ENCODE measurements around the gene BLOC1S6. TPM values are rescaled to one million over a fixed set of nuclear protein-coding genes. Genes with fewer than 3 reads are reported as not detected.
A peak's percentile ranks its signal among the peaks of the same experiment; 100 is the strongest.

BLOC1S6 gene
- total RNA-seq, 1 experiment from 2014 or later = 37.0 TPM

GRCh38 chr15:45587863-45588170 is 638 bp downstream of the BLOC1S6 start:
- intact Hi-C loops (cut with micrococcal nuclease; ENCODE audit: unreplicated experiment) = loop anchor here (2.0 kb wide), 2 partner anchors 27 to 185 kb away; a partner anchor contains a TSS
- TF ChIP-seq, protein P1, sequence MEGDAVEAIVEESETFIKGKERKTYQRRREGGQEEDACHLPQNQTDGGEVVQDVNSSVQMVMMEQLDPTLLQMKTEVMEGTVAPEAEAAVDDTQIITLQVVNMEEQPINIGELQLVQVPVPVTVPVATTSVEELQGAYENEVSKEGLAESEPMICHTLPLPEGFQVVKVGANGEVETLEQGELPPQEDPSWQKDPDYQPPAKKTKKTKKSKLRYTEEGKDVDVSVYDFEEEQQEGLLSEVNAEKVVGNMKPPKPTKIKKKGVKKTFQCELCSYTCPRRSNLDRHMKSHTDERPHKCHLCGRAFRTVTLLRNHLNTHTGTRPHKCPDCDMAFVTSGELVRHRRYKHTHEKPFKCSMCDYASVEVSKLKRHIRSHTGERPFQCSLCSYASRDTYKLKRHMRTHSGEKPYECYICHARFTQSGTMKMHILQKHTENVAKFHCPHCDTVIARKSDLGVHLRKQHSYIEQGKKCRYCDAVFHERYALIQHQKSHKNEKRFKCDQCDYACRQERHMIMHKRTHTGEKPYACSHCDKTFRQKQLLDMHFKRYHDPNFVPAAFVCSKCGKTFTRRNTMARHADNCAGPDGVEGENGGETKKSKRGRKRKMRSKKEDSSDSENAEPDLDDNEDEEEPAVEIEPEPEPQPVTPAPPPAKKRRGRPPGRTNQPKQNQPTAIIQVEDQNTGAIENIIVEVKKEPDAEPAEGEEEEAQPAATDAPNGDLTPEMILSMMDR (IDR thresholded peaks at IDR 0.05; ENCODE audit: insufficient read depth in 1 of 2, low read depth in 1 of 2, low read length in 1 of 2, severe bottlenecking in 1 of 2, unreplicated experiment in 1 of 2) = no peak
- peak overlapping the region; percentile 100 for H3K27ac Mint-ChIP-seq (ENCODE audit: unreplicated experiment)
- peaks cover 8% of the 10 kb centered on the region for H3K36me3 Mint-ChIP-seq (ENCODE audit: insufficient read depth, unreplicated experiment)
- Histone ChIP-seq H3K4me3 (ENCODE audit: low read depth, low read length) (peak overlapping the region; percentile 72), H3K4me1 (peaks cover 18% of the 10 kb centered on the region), H3K36me3 (ENCODE audit: control insufficient read depth, insufficient read depth, low read length) (0 out of 2 replicates have a peak, but pooled peaks cover 2% of the 10 kb centered on the region), H3K27me3 (replicated peaks; ENCODE audit: control insufficient read depth, insufficient read depth, low read length) (no peaks in the 10 kb centered on the region), H3K9me3 (no peaks in the 10 kb centered on the region)
- no peaks in the 10 kb centered on the region for H3K27me3 Mint-ChIP-seq (ENCODE audit: insufficient read depth, unreplicated experiment)
- peak overlapping the region; percentile 81 for H3K4me3 Mint-ChIP-seq (ENCODE audit: unreplicated experiment)
- DNase-seq = no peak
- BruUV-seq (replicated peaks) = TSS peak; percentile 70
- ChIA-PET POLR2A (interaction anchor here (0.6 to 1.2 kb wide), 6 partner anchors 7 to 1480 kb away, joined by 3 to 9 read pairs (median 4); no protein-coding TSS in a partner anchor), CTCF (interaction anchor here (1.1 to 2.3 kb wide), 2 partner anchors 12 to 24 kb away, joined by 3 to 8 read pairs; no protein-coding TSS in a partner anchor)
- peaks cover 8% of the 10 kb centered on the region for H3K4me1 Mint-ChIP-seq (ENCODE audit: low read depth, unreplicated experiment)
- no peaks in the 10 kb centered on the region for H3K9me3 Mint-ChIP-seq (ENCODE audit: unreplicated experiment)

- Mint-ChIP-seq H3K27ac (ENCODE audit: unreplicated experiment) (peak overlapping the region; percentile 100), H3K9me3 (ENCODE audit: unreplicated experiment) (no peaks in the 10 kb centered on the region), H3K4me3 (ENCODE audit: unreplicated experiment) (peak overlapping the region; percentile 81), H3K27me3 (ENCODE audit: insufficient read depth, unreplicated experiment) (no peaks in the 10 kb centered on the region), H3K4me1 (ENCODE audit: low read depth, unreplicated experiment) (peaks cover 8% of the 10 kb centered on the region), H3K36me3 (ENCODE audit: insufficient read depth, unreplicated experiment) (peaks cover 8% of the 10 kb centered on the region)
- Histone ChIP-seq H3K4me1 (peaks cover 18% of the 10 kb centered on the region), H3K36me3 (ENCODE audit: control insufficient read depth, insufficient read depth, low read length) (0 out of 2 replicates have a peak, but pooled peaks cover 2% of the 10 kb centered on the region), H3K27me3 (replicated peaks; ENCODE audit: control insufficient read depth, insufficient read depth, low read length) (no peaks in the 10 kb centered on the region), H3K9me3 (no peaks in the 10 kb centered on the region), H3K4me3 (ENCODE audit: low read depth, low read length) (peak overlapping the region; percentile 72)
- ChIA-PET POLR2A (interaction anchor here (0.6 kb wide), 1 partner anchor 79 kb away, joined by 3 read pairs; no protein-coding TSS in a partner anchor), CTCF (interaction anchor here (1.1 to 2.3 kb wide), 2 partner anchors 13 to 23 kb away, joined by 3 to 8 read pairs; no protein-coding TSS in a partner anchor)
- intact Hi-C loops (cut with micrococcal nuclease; ENCODE audit: unreplicated experiment) = no loop called here
- BruUV-seq (replicated peaks) = no TSS peak
- TF ChIP-seq, protein P1 (IDR thresholded peaks at IDR 0.05; ENCODE audit: insufficient read depth in 1 of 2, low read depth in 1 of 2, low read length in 1 of 2, severe bottlenecking in 1 of 2, unreplicated experiment in 1 of 2) = no peak
- DNase-seq = no peak
Measured at GRCh38 chr15:45588219-45588875, 1.2 kb downstream of the BLOC1S6 start.

DNA sequence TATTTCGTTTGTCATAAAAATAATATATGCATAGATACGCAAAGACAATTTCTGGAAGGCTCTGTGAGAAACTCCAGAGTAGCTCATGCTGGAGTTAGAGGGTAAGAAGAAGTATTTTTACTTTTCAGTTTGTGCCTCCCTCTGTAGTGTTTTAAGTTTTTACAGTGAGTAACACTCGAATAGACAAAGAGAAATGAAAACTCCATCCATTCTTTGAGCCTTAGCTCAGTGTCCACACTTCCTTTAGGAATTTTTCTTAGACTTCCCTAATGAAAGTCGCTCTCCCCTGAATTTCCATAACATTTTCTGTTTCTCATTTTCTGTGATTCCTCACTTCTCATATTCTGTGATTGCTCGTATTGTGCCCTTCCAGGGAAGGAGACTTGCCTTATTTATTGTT is 2.1 kb downstream of the BLOC1S6 start:
- no peak for DNase-seq
- H3K4me1 Mint-ChIP-seq (ENCODE audit: low read depth, unreplicated experiment) = peaks cover 15% of the 10 kb centered on the region
- CTCF ChIA-PET = interaction anchor here (2.3 kb wide), 1 partner anchor 22 kb away, joined by 8 read pairs; no protein-coding TSS in a partner anchor
- H3K36me3 ChIP-seq (ENCODE audit: control insufficient read depth, insufficient read depth, low read length) = peaks cover 2% of the 10 kb centered on the region; the same call in 1 of the 2 replicates
- no peaks in the 10 kb centered on the region for H3K9me3 ChIP-seq
- no peak overlapping the region for H3K4me3 ChIP-seq (ENCODE audit: low read depth, low read length)
- no peaks in the 10 kb centered on the region for H3K27me3 Mint-ChIP-seq (ENCODE audit: insufficient read depth, unreplicated experiment)
- no peak overlapping the region for H3K27ac Mint-ChIP-seq (ENCODE audit: unreplicated experiment)
- POLR2A ChIA-PET = interaction anchor here (0.6 kb wide), 1 partner anchor 56 kb away, joined by 3 read pairs; no protein-coding TSS in a partner anchor
- BruUV-seq (replicated peaks) = no TSS peak
- no peaks in the 10 kb centered on the region for H3K9me3 Mint-ChIP-seq (ENCODE audit: unreplicated experiment)
- intact Hi-C loops (cut with micrococcal nuclease; ENCODE audit: unreplicated experiment) = no loop called here
- H3K4me3 Mint-ChIP-seq (ENCODE audit: unreplicated experiment) = peak overlapping the region; percentile 81
- TF ChIP-seq, protein P1 (IDR thresholded peaks at IDR 0.05; ENCODE audit: insufficient read depth in 1 of 2, low read depth in 1 of 2, low read length in 1 of 2, severe bottlenecking in 1 of 2, unreplicated experiment in 1 of 2) = no peak
- peaks cover 19% of the 10 kb centered on the region for H3K4me1 ChIP-seq
- H3K36me3 Mint-ChIP-seq (ENCODE audit: insufficient read depth, unreplicated experiment) = peaks cover 8% of the 10 kb centered on the region
- H3K27me3 ChIP-seq (replicated peaks; ENCODE audit: control insufficient read depth, insufficient read depth, low read length) = no peaks in the 10 kb centered on the region
